Epithelial cell of esophagus (primary cell): ENCODE results near the gene MAB21L4.

Source experiments
- DNase-seq: peaks from one replicate; pipeline ENCODE4 v3.0.0; 2010; ENCODE audit warnings: low read depth
- H3K4me3 ChIP-seq: 2 replicates; pipeline ENCODE4 v1.5.1; 2011; ENCODE audit warnings: mild to moderate bottlenecking, low read length, control low read depth
- TF ChIP-seq, protein P1 (sequence below): IDR thresholded peaks from 2 replicates; pipeline ENCODE4 v1.5.1; 2011; ENCODE audit warnings: low read depth, mild to moderate bottlenecking, low read length, control low read depth, inconsistent platforms; ENCODE audit not compliant: insufficient read depth; ENCODE audit errors: missing control alignments

MAB21L4 gene

DNA sequence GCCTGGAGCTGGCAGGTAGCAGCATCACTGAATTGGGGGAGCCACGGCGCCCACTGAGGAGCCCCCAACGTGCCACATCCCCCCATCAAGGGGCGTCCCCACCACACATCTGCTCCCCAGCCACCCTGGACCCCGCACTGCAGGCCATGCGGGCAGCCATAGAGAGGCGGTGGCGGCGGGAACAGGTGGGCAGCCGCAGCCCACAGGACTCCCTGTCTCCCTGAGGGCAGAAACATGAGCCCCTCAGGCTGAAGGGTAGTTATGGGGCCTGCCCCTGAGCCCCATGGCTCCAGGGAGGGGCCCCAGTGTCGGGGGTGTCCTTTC, 36.7 kb upstream of the MAB21L4 start:
- DNase-seq = no peak
- TF ChIP-seq, protein P1, sequence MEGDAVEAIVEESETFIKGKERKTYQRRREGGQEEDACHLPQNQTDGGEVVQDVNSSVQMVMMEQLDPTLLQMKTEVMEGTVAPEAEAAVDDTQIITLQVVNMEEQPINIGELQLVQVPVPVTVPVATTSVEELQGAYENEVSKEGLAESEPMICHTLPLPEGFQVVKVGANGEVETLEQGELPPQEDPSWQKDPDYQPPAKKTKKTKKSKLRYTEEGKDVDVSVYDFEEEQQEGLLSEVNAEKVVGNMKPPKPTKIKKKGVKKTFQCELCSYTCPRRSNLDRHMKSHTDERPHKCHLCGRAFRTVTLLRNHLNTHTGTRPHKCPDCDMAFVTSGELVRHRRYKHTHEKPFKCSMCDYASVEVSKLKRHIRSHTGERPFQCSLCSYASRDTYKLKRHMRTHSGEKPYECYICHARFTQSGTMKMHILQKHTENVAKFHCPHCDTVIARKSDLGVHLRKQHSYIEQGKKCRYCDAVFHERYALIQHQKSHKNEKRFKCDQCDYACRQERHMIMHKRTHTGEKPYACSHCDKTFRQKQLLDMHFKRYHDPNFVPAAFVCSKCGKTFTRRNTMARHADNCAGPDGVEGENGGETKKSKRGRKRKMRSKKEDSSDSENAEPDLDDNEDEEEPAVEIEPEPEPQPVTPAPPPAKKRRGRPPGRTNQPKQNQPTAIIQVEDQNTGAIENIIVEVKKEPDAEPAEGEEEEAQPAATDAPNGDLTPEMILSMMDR = no peak
- no peak overlapping the region for H3K4me3 ChIP-seq

DNA sequence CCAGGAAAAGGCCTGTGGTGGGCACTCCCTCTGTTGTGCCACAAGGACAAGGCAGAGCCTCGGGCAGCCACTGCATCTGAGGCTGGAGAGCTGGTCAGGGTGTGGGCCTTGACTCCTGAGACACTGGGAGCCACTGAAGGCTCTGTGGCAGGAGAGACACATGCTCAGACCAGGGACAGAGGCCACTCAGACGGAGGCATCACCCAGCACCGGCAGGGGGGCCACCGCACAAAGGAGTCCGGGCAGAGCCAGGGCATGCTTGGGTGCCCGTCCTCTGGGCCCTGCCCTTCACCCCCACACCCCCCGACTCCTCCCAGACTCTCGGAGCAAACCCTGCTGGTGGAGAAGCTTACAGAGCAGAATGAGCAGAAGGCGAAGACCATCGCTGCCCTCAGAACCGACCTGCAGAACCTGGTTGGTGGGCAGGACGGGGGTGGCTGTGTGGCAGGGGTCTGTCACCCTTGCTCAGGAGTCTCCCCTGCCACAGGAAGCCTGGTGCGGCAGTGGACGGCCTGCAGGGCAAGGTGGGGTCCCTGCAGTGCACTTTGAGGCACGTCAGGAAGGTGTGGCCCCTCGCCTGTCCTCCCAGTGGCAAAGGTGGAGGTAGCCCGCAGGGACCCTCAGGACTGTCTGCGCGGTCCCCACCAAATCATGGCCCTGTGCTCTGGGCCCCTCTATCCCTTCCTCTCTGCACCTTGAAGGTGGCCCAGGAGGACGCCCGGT, 36.2 kb upstream of the MAB21L4 start:
- no peak for DNase-seq
- TF ChIP-seq, protein P1 = no peak
- H3K4me3 ChIP-seq = no peak overlapping the region

DNA sequence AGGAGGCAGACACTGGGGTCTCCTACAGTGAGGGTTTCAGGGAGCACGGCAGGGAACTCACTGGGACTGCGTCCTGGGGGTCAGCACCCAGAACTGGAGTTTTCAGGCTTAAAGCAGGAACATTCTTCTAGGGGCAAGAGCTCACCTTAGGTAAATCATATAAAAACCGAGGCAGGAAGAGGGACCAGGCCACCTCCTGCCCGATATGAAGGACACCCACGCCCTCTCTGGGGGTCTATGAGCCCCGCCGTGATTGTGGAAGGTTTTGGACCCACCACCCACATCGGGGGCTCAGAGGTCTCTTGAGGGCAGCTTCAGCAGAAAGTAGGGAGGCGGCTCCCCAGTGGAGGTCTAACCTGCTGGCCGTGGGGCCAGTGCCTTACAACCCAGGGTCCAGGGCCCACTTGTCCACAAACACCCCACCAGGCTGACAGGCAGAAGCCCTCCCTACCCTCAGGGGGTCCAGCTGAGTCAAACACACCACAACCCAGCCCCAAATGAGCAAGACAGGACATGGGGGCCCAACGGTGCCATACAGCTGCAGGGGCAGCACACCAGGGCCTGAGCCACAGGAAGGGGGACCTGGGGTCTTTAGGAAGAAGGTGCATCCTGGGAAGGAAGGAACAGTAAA, 35.5 kb upstream of the MAB21L4 start:
- TF ChIP-seq, protein P1 = no peak
- no peak overlapping the region for H3K4me3 ChIP-seq
- DNase-seq = no peak

DNA sequence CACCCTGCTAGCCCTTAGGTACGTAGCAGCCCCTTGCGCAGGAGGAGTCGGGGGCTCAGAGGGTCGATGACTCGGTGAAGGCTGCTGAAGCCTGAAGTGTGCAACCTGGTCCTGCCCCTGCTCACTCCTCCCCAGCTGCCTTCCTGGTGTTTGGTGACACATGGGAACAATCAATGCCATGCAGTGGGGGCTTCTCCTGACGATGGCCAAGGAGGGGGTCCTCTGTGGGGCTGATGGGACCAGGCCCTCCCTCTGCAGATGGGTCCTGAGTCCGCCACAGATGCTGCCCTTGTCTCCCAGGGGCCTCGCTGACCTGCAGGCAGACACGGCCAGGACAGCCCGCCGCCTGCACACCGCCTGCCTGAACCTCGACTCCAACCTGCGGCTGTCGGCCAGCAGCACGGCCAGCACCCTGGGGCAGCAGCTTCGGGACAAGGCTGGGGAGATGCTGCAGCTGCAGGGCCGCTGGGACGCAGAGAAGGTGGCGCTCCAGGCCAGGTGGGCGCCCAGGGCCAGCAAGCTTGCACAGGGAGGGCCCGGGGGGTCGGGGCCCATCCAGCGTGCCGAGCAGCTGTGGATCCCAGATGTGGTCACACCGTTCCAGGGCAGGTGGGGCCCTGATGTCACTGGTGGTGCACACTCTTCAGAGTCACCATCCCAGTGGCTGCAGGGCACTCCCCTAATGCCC, 34.8 kb upstream of the MAB21L4 start:
- DNase-seq = no peak
- no peak overlapping the region for H3K4me3 ChIP-seq
- TF ChIP-seq, protein P1 = no peak

DNA sequence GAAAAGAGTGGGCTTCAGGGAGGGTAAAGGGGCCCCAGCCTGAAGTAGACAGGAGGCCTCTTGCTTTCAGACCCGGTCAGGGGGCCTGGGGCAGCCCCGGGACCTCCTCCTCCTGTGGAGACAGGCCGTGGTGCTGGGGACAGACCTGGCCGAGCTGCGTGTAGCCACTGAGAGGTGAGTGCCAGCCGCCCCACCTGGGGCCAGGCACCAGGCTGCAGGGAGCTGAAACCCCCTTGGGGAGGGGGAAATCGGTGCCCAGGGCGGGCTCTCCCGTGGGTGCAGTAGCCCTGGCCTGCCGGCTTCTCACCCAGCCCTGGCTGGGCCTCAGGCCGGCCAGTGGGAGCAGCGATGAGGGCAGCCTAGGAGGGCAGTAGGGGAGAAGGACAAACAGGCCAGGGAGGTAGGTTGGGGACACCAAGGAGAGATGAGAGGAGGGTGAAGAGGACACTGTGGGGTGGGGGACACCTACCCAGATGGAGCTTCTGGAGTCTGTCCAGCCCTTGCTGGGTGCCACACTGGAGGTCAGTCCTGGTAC, 34.2 kb upstream of the MAB21L4 start:
- no peak for DNase-seq
- no peak overlapping the region for H3K4me3 ChIP-seq
- TF ChIP-seq, protein P1 = no peak

DNA sequence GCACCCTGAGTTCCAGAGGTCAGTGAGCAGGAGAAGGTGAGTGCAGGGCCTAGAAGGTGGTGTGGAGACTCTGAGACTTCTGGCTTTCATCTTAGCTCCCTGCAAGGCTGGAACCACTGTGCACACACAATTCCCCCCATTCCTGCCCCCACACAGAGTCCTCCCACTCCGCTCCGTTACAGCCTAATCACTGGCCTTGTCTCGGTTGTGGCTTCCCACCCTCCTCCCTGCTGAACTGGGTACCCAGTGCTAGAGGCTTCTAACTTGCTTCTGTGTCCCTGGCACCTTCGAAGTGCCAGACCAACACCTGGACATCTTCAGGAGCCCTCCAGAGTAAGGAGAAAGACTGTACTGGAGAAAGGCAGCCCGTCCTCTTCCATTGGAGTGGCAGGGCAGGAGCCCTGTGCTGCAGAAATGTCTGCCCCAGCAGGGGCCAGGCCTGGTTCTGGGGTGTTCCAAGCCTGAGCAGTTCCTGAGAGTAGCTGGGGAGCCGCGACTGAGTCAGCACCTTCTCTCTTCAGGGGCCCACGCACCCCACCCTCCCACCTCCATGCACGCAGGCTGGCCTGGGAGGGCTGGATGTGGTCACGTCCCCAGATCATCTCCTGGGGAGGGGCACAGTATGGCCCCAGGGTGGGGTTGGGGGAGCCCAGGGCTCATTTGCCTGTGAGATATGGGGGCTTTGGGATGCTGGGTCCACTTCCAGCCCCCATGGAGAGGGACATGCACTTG, 33.6 kb upstream of the MAB21L4 start:
- DNase-seq = no peak

More for the DNA sequence above, 33.6 kb upstream of the MAB21L4 start:
- TF ChIP-seq, protein P1 = no peak
- H3K4me3 ChIP-seq = no peak overlapping the region
